Stimulated activated CD4-positive, alpha-beta T cell treated with anti-CD3 and anti-CD28 coated beads, Interleukin-2, amount 100 ng/mL, for 4 hours (primary cell): Measurements from ENCODE around the gene CRNN.

Experiments
- DNase-seq: peaks from one replicate; pipeline ENCODE4 v3.0.0-alpha.2; 2020; ENCODE audit warnings: low read depth

The CRNN gene

GRCh38 chr1:152413909-152414308, at the start of gene CRNN:
CRNN (minus strand) TSS chr1:152414263; CDS start chr1:152412233, 2,030 bp downstream.
- no peak for DNase-seq

DNA sequence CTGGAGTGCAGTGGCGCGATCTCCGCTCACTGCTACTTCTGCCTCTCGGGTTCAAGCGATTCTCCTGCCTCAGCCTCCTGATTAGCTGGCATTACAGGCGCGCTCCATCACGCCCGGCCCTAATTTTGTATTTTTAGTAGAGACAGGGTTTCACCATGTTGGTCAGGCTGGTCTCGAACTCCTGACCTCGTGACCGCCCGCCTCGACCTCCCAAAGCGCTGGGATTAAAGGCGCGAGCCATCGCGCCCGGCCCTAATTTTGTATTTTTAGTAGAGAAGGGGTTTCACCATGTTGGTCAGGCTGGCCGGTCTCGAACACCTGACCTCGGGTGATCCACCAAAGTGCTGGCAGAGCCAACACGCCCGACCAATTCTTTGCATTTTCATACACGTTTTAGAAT, 48.6 kb upstream of the CRNN start:
- DNase-seq: no peak

GRCh38 chr1:152461544-152461943, 47.5 kb upstream of the CRNN start:
- DNase-seq: peak; percentile 45

DNA sequence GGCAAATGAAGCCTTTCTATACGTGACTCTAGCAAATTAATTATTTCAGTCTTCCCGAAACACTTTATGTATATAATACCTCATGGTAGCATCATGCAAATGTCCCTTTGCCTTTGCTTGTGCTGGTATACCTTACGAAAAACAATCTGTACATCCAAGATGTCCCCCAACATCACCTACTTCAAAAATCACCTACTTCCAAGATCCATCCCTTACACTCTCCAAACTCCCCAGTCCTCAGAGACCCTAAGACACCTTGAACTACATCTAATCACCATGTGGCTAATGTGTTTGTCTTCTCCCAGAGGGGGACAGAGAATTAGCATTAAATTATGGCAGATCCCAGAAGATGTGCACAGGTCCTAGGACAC, 46.5 kb upstream of the CRNN start:
- DNase-seq: no peak

GRCh38 chr1:152459596-152460528, 45.8 kb upstream of the CRNN start:
- peak; percentile 63 for DNase-seq

DNA sequence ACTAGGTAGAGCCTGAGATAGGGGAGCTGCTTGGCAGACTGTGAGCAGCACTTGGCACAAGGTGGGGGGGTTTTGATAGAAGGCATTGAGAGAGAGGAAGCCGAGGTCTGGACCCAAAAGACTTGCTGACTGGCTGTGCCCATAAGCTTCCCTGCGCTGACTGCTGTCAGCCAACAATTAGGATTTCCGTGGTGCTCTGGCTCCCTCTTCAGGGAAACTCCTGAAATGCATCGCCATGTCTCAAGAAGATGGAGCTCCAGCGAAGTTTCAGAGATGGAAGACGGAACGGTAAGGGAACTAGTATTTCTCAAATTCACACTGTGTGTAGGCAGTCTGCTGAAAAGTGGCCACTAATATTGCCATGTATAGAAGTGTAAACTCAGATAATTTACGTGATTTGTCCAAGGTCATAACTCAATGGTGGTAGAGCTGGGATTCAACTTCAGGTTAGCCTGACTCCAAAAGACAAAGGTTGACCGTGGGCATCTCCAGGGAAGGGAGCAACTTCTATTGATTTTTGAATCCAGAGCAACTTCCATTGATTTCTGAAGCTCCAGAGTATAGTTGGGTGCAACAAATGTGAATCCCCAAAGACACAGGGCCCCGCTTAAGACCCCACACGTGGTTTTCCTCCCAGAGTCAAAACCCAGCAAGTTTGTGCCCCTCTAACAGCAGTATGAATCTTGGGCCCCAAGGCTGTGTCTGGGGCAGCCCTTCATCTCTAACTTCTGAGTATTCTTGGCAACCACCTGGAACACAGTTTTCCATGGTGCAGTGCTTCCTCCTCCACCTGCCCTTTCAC, 44.5 kb upstream of the CRNN start:
- peak; percentile 69 for DNase-seq

DNA sequence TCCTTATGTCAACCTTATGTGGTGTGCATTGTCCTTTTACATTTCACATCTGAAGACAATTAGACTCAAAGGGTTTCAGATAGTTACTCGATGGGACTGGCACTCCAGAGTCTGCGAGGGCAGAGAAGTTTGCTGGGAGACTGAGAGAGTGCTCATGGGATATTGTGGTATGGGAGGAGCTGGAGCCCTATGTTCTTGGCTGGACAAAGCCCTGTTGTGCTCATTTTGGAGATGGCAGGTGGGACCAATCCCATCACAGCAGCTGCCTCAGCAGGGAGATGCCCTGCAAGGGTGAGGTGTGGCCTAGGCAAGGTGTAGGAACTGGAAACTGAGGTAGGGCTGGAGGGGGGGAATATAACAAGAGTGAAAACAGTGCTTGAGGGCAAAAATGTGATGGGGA, 43.5 kb upstream of the CRNN start:
- DNase-seq: no peak

- no peak for DNase-seq
Observed at GRCh38 chr1:152457071-152457470, 43.0 kb upstream of the CRNN start.

DNA sequence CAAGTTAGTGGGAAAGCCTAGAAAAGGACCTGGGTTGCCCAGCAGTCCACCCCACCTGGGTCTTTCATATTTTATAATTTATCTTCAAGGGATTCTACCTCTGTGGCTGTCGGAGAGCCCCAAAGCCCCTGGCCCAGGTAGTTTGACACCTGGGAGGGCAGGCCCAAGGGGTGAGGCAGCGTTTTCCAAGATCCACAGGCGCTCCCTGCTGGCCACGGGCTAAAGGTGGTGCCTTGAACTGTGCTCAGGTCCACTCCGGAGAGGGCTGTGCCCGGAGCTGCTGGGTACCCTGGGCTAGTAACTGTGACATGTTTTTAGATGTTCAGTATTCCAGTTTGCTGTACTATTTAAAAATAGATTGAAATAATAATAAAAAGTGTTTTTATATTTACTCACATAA, 37.2 kb upstream of the CRNN start:
- DNase-seq: no peak

- no peak for DNase-seq
Observed at GRCh38 chr1:152449661-152450060, 35.6 kb upstream of the CRNN start.

- DNase-seq: no peak
Observed at GRCh38 chr1:152448496-152448895, 34.4 kb upstream of the CRNN start.

GRCh38 chr1:152448095-152448494, 34.0 kb upstream of the CRNN start:
- no peak for DNase-seq

DNA sequence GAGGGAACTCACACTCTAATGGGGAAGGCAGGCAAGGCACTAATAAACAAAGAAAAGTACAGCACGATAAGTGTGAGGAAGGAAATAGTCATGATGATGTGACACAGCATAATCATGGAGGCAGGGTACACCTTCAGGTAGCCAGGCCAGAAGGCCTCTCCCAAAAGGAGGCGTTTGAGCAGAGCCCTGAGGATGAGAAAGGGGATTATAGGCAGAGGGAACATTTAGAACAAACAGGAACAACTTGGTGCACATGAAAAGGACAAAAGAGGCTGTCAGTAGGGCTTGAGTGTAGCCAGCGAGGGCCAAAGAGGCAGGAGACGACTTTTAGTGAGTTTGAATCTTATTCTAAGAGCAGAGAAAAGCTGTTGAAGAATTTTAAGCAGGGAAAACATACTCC, 33.4 kb upstream of the CRNN start:
- no peak for DNase-seq

DNA sequence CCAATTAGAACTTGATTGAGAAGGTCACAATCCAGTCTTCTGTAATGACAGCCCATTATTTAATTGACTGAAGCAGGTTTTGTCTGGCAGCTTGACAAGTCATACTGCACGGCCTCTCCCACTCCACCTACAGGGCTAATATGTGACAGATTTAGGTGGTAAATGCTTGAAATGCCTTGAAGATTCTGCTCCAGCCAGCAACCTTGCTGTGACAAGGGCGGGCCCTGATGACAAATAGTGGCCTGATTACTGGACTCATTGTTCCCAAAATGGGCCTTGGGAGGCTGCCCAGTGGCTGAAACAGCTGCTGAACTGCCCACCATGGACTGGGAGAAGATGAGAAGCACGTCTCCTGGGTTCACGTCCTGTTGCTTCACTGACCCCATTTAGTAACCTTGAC, 30.0 kb upstream of the CRNN start:
- no peak for DNase-seq

DNA sequence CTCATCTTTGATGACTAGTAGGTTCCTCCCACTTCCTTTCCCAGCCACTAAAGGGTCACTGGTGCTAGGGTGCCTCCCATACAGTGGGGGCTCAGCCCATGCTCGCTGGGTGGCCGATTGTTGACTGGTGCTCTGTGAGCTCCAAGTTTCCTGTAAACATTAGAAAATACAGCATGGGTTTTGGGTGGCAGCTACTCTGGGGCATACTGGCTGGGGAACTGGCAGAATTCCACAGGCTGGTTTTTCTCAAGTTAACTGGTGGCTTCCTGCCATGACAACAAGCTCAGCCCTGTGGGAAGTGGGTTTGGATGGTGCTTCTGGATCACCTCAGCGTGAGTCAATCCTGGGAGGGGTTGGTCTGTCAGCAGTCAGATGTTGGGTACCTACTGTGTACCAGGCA, 28.7 kb upstream of the CRNN start:
- DNase-seq: no peak

- no peak for DNase-seq
Observed at GRCh38 chr1:152442301-152442700, 28.2 kb upstream of the CRNN start.

- no peak for DNase-seq
Observed at GRCh38 chr1:152441756-152442155, 27.7 kb upstream of the CRNN start.

DNA sequence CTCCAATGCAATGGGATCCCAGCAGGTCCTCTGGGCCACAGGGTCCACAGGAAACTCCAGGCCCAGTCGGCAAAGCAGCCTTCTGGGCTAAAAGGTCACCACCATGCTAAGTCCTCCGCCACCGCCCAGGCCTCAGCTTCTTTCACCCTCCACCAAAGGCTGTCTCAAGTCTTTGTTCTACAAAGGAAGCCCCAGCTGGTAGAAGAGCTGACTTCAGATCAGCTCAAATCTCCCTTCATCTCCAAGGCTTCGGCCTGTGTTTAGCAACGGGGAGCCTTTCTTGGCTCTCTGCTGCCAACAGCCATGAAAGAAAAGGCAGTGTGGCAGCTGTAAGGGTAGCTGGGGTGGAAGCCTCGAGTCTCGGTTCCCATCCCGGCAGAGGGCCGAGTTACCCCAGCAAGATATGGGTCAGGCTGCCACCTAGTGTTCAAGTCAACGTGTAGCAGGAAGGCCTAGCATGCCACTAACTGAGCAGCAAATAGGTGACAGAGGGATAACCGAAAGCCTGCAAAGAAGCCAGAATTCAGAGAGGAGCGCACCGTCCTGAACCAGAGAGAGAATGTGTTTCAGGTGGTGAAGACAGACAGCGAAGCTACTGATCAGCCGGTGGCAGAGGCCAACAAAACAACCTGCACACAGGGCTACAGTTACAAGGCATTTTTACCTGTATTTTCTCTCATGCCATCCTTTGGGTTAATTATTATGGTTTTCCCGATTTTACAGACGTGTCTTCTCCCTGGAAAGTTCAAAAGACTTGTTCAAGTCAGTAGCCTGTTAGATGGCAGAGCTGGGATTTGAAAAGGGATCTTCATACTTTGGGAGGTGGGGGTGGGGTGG, 26.8 kb upstream of the CRNN start:
- DNase-seq: peak; percentile 52

DNA sequence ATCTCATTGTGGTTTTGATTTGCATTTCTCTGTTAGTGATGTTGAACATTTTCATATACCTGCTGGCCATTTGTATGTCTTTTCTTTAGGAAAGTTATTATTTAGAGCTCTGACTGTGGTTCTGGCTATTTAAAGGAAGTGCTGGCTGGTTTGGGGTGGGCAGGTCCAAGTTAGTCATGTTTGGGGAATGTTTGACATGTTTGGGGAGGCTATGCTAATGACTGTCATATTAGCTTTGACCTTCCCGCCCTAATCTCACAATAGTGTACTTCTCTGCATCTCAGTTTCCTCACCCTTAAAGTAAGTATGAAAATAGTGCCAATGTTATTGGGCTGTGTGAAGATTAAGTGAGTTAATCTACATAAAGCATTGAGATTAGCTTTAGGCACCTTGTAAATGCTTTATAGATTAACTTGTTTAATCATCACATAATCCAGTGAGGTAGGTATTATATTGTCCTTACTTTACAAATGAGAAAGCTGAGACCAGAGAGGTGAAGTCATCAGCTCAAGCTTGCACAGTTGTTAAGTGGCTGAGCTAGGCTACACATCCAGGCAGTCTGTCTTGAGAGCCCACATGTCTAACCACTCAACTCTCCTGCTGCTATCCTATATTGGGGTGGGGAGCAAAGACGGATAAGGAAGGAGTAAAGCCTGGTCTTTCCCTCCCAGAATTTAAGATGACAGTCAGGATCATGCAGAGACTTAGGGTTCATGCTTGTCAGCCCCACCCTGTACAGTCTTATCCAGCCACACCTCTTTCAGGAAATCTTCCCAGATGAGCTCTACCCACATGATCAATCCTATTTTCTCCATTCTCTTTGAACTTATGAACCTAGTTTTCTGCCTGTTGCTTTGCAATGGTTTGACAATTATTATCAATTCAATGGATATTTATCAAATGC, 22.8 kb upstream of the CRNN start:
- DNase-seq: no peak

DNA sequence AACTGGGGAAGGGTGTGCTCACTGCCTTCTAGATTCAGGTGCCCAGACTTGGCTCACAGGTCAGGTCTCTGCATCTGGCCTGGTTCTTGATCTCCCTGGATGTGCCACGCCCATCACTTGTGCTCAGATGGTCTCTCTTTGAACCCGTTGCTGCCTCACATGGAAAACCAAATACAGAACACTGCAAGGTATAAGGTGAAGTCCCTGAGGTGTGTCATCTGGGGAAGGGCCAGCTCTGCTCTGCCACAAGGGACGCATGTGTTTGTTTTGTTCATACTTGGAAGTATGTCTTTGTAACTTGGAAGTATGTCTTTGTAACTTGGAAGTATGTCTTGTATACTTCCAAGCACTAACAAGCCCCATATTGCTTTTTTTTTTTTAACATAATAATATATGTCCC, 13.4 kb upstream of the CRNN start:
- DNase-seq: no peak

DNA sequence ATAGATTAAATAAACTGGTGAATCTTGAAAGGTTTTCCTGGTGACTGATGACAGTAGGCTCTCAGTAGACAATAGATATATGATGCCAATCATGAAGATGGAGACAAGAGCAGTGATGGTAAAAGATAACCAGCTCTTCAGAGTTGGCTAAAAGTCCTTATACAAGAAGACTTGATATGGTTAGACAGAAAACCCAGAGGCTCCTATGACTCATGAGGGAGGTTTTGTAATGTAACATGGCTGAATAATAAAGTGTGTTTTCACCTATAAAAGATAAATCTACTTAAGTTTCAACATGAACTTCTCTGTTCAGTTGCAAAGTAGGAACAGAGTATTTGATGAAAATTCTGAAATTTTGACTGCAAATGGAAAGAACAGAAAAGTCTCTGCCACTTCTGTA, 12.7 kb upstream of the CRNN start:
- DNase-seq: no peak
